Thoracic aorta (tissue), 2 donors: Measurements from ENCODE around the gene ORM1. TPM values are rescaled to one million over a fixed set of nuclear protein-coding genes. Genes with fewer than 3 reads are reported as not detected.
A peak's percentile ranks its signal among the peaks of the same experiment; 100 is the strongest.

Source experiments
- ATAC-seq: fragments of 150-250 bp; one replicate; pipeline ENCODE4 v1.8.0; 2017; ENCODE audit warnings: low read depth; ENCODE audit not compliant: insufficient number of reproducible peaks, low FRiP score
- DNase-seq: peaks from one replicate; pipeline ENCODE4 v3.0.0-alpha.2; 2020; ENCODE audit warnings: low spot score
- H3K27ac ChIP-seq, 2 donors: fragments of 200-600 bp; sonication (generic); 1 replicate in 1 of 2; 2 replicates in 1 of 2; pipeline ENCODE4 v1.5.1; 2016; ENCODE audit warnings: mild to moderate bottlenecking in 2 of 2, moderate library complexity in 2 of 2
- H3K27me3 ChIP-seq: fragments of 200-600 bp; sonication (generic); replicated peaks from 2 replicates; pipeline ENCODE4 v1.6.0; 2016; ENCODE audit warnings: mild to moderate bottlenecking; ENCODE audit not compliant: insufficient read depth
- H3K36me3 ChIP-seq: fragments of 200-600 bp; sonication (generic); one replicate; pipeline ENCODE4 v1.5.1; 2016
- H3K4me1 ChIP-seq, 2 donors: fragments of 200-600 bp; sonication (generic); 1 replicate in 1 of 2; 2 replicates in 1 of 2; pipeline versions ENCODE4 v1.5.1 to v1.6.0; 2016; ENCODE audit warnings: low read depth in 2 of 2, mild to moderate bottlenecking in 1 of 2; ENCODE audit not compliant: control insufficient read depth in 1 of 2
- H3K4me3 ChIP-seq: fragments of 200-600 bp; sonication (generic); 2 replicates; pipeline ENCODE4 v1.5.1; 2016; ENCODE audit warnings: mild to moderate bottlenecking
- H3K9me3 ChIP-seq: fragments of 200-600 bp; sonication (generic); 2 replicates; pipeline ENCODE4 v1.5.1; 2016
- CTCF ChIP-seq: fragments of 200-600 bp; sonication (generic); IDR thresholded peaks from one replicate; pipeline ENCODE4 v1.5.1; 2019; ENCODE audit warnings: antibody characterized with exemption
- total RNA-seq, 2 donors: library from RNA; depleted of rRNA; stranded (reverse); fragments of >200 nt; gene quantifications; one replicate each; pipeline versions ENCODE4 v1.1.0 to v1.2.3, GENCODE V29; 2016

Gene ORM1
- total RNA-seq, 2 donors from 2014 or later = not detected

- no peaks in the 10 kb centered on the region for H3K27me3 ChIP-seq
- no peaks in the 10 kb centered on the region for H3K9me3 ChIP-seq
- H3K36me3 ChIP-seq = peaks cover 19% of the 10 kb centered on the region
- ATAC-seq (no peak), DNase-seq (no peak)
- H3K4me1 ChIP-seq = peaks cover 6 to 18% of the 10 kb centered on the region in 2 donors
- no peak overlapping the region for H3K27ac ChIP-seq
- no peak overlapping the region for H3K4me3 ChIP-seq
- no peak for TF ChIP-seq CTCF
Observed at GRCh38 chr9:114311571-114312512, 11.1 kb upstream of the ORM1 start.

- Histone ChIP-seq H3K4me3 (no peak overlapping the region), H3K27ac (no peak overlapping the region)
- ATAC-seq = no peak
Observed at GRCh38 chr9:114312513-114312875, 10.4 kb upstream of the ORM1 start.

GRCh38 chr9:114313186-114313585 lies 9.7 kb upstream of the ORM1 start:
- no peak overlapping the region for H3K27ac ChIP-seq
- H3K9me3 ChIP-seq = no peaks in the 10 kb centered on the region
- no peak for ATAC-seq
- peaks cover 9% of the 10 kb centered on the region for H3K36me3 ChIP-seq
- H3K4me3 ChIP-seq = no peak overlapping the region
- no peak for TF ChIP-seq CTCF
- H3K4me1 ChIP-seq = peaks cover 6 to 18% of the 10 kb centered on the region in 2 donors
- H3K27me3 ChIP-seq = no peaks in the 10 kb centered on the region
- no peak for DNase-seq

More at GRCh38 chr9:114312513-114312875, 10.4 kb upstream of the ORM1 start:
- no peak for TF ChIP-seq CTCF
- no peaks in the 10 kb centered on the region for H3K27me3 ChIP-seq
- H3K36me3 ChIP-seq = peaks cover 16% of the 10 kb centered on the region
- H3K9me3 ChIP-seq = no peaks in the 10 kb centered on the region
- peaks cover 6 to 18% of the 10 kb centered on the region in 2 donors for H3K4me1 ChIP-seq
- DNase-seq = no peak

GRCh38 chr9:114314256-114314867 lies 8.5 kb upstream of the ORM1 start:
- Histone ChIP-seq H3K27me3 (no peaks in the 10 kb centered on the region), H3K4me3 (no peak overlapping the region), H3K27ac (peak overlapping the region; percentile 65 to 71), H3K36me3 (no peaks in the 10 kb centered on the region), H3K9me3 (no peaks in the 10 kb centered on the region), H3K4me1 (peaks cover 6 to 18% of the 10 kb centered on the region in 2 donors)
- TF ChIP-seq CTCF = no peak
- DNase-seq (no peak), ATAC-seq (no peak)
